Activated T-helper 1 cell treated with Interleukin-2 at 50 U/mL for 16 hours (primary cell): ENCODE measurements around the gene UBAP2.
A peak's percentile ranks its signal among the peaks of the same experiment; 100 is the strongest.

Source experiments
- DNase-seq: peaks from one replicate; pipeline ENCODE4 v3.0.0-alpha.2; 2020; ENCODE audit warnings: low read depth

Gene UBAP2

GRCh38 chr9:34048727-34049629 is at the start of gene UBAP2:
UBAP2 (minus strand) TSS chr9:34048887; CDS start chr9:34017148, 31,739 bp downstream.
- DNase-seq, result peak; percentile 92

DNA sequence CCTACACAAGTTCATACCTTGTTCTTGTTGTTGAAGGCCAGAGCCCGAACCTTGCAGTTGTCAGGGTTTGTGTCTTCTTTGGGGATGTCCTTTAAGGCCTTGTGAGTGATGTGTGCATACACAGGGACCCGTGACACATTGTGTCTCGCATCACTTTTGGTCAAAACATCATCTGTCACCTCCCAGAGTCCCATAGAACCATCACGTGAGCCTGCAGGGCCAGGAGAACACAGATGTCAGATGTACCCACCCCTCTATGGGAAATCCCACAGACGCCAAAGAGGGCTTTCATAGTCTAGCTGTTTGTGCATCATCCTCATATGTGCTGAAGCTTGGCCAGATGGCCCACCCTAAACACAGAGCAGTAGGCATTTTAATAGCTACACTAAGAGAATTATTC is 49.6 kb upstream of the UBAP2 start:
- DNase-seq, result no peak

DNA sequence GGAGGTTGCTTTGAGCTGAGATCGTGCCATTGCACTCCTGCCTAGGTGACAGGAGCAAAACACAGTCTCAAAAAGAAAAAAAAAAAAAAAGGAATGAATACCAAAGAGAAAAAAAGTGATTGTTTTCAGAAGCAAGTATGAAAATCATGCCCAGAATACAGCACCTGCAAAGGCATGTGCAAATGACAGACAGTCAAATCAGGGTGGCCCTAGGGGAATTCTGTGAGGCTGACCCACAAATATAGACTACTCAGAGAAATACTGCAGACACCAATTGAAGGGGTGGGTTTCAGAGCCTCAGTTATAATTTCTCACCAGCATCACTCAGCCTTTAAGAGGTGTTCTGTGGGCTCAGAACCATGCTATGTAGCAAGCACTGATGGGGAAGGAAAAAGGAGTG is 49.2 kb upstream of the UBAP2 start:
- no peak for DNase-seq

- no peak for DNase-seq
Observed at GRCh38 chr9:34096751-34097150, 48.1 kb upstream of the UBAP2 start.

- DNase-seq, result no peak
Observed at GRCh38 chr9:34093578-34093977, 44.9 kb upstream of the UBAP2 start.

- DNase-seq, result no peak
Observed at GRCh38 chr9:34089311-34089710, 40.6 kb upstream of the UBAP2 start.

DNA sequence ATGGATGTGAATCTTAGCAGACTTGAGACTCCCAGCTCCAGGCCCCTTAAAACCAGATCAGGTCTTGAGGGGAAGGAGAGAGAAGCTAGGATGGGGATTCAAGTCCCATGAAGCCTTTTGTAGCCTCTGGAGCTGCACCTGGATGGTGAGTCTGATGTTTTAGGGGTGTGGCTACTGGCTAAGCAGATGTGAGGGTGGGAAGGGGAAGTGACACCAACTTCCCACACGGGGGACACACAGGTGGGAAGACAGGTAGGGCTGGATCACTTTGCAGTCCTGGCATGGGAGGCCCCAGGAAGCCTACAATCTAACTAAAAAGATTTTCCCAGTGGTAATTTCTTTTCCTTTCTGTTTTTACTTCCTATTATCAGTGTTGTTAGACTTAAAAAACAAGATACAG is 38.7 kb upstream of the UBAP2 start:
- no peak for DNase-seq

DNA sequence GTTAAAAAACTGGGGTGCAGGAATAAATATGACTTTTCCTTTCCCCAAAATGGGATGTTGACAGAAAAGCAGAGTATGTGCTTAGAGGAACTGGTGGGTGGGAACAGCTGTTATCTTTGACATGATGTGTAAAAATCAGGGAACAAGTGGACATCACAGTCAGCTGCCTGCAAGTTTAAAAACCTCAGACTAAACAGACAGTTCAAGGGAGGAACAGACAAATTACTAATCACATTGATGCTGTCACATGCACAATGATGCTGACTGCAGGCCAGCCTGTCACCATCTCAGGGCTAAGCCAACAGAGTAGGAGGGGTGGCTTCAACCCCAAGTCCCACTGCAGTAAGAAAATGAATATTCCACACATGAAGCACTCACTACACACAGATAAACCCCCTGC is 38.2 kb upstream of the UBAP2 start:
- no peak for DNase-seq

- no peak for DNase-seq
Observed at GRCh38 chr9:34085581-34086500, 37.2 kb upstream of the UBAP2 start.

- DNase-seq, result no peak
Observed at GRCh38 chr9:34084562-34084961, 35.9 kb upstream of the UBAP2 start.

DNA sequence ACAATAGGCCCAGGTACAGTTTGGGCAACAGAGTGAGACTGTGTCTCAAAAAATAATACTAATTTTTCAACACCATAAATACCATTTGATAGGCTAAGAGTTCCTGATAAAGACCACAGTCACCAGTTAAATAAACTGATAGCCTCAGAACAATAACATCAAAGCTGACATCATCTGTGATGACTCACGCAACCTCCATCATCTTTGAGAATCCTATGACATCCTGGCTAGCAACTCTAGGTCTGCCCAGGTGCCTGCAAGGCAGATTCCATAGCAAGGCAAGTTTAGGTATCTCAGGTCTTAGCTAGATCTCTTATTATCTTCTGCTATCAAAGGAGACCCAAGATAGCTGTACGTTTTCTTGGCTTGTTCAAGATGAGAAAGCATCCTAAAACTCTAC is 30.5 kb upstream of the UBAP2 start:
- DNase-seq, result no peak

DNA sequence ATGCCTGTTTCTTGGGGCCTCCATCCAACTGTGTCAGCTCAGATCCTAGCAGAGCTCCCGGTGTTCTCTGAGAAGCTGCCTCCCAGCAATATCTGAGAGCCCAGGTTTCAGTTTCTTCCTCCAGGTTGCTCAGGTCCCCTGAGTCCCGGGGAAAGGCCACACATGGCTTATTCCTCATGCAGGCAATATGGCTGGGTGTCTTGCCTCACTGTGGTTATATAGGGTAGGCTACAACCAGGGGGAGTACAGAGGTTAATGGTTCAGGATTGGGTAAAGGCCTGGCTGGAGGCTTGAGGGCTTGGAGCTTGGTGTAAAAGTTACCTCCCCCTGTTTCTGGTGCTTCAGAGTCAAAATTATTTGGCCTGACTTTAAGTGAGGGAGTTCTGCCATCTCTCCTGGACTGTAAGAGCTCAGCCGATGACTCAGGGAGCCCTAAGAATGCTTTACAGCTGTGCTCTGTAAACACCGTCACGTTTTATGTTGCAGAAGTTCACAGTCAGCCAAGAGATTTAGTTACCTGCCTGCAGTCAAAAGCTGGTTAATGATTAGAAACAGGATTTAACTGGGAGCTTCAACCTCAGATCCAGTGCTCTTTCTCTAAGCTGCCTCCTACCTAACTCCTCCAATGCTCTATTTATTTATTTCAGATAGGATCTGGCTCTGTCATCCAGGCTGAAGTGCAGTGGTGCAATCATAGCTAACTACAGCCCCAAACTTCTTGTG is 24.3 kb upstream of the UBAP2 start:
- no peak for DNase-seq

GRCh38 chr9:34072410-34072809 is 23.7 kb upstream of the UBAP2 start:
- DNase-seq, result no peak

GRCh38 chr9:34070606-34071324 is 22.1 kb upstream of the UBAP2 start:
- no peak for DNase-seq

- no peak for DNase-seq
Observed at GRCh38 chr9:34069831-34070230, 21.1 kb upstream of the UBAP2 start.

DNA sequence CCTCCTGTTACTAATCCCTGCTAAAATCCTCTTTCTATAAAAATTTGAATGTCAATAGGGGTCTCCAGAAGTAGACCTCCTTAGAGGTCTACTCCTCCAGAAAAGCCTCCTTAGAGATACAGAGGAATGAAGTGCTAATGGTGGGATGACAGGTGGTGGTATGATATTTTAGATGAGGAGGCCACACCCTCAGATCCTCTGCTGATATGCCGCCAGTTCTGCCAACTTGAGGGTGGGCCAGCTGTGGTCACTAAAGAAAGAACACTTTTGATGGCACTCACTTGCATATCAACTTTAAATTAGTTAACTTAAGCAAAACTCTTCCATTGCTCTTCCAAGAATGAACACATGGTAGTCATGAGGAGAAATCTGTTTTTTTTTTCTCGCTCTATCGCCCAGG is 16.9 kb upstream of the UBAP2 start:
- DNase-seq, result no peak

- no peak for DNase-seq
Observed at GRCh38 chr9:34059954-34060353, 11.3 kb upstream of the UBAP2 start.

DNA sequence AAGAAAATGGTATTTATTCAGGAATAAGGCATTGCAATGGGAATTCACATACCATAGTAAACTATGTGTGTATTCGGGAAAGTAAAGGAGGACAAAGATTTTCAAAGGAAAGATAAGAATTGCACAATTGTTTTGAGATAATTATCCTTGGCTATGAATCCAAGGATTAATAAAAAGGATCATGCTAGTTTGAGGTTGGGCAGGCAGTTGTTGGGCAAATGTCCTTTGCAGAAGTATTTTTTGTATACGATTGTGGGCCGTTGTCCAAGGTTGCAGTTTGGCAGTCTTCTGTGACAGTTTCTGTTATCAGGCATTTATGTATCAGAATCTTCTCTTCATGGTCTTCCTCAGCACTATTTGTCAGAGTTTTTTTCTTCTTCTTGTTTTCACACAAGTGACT is 10.6 kb upstream of the UBAP2 start:
- no peak for DNase-seq

DNA sequence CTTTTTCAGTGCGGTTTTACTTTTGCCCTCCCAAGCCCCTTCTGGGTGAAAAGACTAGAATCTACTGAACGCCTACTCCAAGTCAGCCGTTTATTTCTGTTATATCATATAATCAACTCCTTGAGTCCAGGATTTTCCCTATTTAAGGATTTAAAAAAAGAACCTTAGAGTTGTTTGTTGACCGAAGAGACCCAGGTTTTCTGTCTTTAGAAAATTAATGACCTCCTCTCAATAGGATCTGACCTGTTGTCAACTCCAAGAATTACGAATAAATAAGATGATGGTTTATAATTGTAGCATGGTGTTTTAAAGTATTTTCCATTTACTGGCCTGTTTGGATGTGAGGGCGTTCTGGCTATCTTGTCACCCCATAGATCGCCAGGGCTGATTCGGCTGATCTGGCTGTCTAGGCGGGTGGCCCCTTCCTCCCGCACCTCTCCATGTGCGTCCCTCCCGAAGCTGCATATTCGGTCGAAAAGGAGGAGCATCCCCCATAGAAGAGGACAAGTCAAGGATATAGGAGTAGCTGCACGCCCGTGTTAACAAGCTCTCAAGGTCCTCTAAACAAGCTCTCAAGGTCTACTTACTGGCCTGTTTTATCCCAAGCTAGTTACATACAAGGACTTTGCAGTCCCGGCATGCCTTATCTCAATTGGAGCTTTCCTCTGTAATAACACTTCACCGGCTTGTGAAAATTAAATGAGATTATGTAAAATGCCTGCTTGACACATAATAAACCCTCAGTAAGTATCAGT is 1.1 kb upstream of the UBAP2 start:
- no peak for DNase-seq

- peak; percentile 25 for DNase-seq
Observed at GRCh38 chr9:34047864-34048726, 592 bp downstream of the UBAP2 start.
